GM18951 (cell line): ENCODE results near the gene U2AF1L4.
A peak's percentile ranks its signal among the peaks of the same experiment; 100 is the strongest.
"Not testable (repeated sequence)": the region's sequence is repeated elsewhere in the genome, so short reads cannot be mapped to it uniquely, and the experiment has no call there.

Source experiments
- POLR2A ChIP-seq: IDR thresholded peaks from 4 replicates; pipeline ENCODE4 v1.6.1; 2011; ENCODE audit warnings: mild to moderate bottlenecking; ENCODE audit not compliant: insufficient read length, insufficient read depth; ENCODE audit errors: extremely low read depth
- in situ Hi-C: fragments of 300-500 bp; cut with MboI; formaldehyde crosslinking; loops from one replicate; pipeline ENCODE4 v1.12.0; 2022; ENCODE audit warnings: low sequenced_read_pairs, mixed read lengths, inconsistent platforms; ENCODE audit not compliant: unreplicated experiment

U2AF1L4 gene

DNA sequence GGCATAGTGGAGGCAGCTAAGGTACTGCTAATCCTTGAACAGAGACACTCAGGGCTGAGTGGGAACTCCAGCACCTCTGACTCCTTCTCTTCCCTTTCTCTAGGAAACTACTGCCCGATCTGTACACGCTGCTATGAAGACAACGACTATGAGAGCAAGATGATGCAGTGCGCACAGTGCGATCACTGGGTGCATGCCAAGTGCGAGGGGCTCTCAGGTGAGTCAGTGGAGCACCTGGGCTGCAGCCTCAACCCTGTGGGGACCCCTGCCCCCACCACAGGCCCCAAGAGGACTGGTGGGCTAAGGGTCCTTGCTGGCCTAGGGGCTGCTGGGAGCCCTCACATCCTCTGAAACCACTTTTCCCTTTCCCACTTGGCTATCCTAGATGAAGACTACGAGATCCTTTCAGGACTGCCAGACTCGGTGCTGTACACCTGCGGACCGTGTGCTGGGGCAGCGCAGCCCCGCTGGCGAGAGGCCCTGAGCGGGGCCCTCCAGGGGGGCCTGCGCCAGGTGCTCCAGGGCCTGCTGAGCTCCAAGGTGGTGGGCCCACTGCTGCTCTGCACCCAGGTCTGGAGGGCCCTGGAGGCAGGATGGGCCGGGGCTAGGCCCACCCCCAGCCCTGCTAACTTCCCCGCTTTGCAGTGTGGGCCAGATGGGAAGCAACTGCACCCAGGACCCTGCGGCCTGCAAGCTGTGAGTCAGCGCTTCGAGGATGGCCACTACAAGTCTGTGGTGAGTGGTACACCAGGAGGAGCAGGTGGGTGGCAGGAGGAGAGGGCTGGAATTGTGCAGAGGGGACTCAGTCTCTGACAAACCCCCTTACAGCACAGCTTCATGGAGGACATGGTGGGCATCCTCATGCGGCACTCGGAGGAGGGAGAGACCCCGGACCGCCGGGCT is 17.9 kb downstream of the U2AF1L4 start:
- TF ChIP-seq POLR2A = no peak
- in situ Hi-C loops = no loop called here

DNA sequence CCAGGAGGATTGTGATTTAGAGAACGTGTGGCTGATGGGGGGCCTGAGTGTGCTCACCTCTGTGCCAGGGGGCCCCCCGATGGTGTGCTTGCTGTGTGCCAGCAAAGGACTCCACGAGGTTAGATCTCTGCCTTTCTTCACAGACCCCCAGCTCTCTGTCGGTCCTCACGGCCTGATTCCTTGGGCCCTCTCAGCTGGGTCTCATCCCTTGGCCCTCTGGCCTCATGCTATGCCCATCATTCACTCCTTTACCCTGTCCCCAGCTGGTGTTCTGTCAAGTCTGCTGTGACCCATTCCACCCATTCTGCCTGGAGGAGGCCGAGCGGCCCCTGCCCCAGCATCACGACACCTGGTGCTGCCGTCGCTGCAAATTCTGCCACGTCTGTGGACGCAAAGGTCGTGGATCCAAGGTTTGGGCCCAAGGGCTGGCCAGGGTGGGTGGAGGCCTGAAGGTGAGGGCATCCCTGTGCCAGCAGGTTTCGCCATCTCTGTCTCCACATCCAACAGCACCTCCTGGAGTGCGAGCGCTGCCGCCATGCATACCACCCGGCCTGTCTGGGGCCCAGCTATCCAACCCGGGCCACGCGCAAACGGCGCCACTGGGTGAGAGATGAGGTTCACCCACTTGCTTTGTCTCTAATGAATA is 19.9 kb downstream of the U2AF1L4 start:
- in situ Hi-C loops = no loop called here

DNA sequence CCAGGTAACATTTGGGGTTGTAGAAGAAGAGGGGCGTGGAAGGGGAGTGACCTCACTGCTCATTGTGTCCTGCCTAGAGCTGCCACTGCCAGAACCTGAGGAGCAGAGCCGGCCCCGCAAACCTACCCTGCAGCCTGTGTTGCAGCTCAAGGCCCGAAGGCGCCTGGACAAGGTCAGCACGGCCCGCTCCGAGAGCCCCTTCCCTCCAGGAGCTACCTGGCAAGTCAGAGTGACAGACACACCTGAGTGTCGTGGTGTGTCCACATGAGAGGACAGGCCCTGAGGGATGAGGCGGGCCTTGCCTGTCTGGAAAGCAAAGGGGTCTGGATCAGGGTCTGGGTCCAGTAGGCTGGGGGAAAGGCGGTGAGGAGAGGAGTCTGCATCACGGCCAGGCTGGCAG is 20.7 kb downstream of the U2AF1L4 start:
- no peak for TF ChIP-seq POLR2A
- in situ Hi-C loops = no loop called here

More for the DNA sequence above, 19.9 kb downstream of the U2AF1L4 start:
- TF ChIP-seq POLR2A = no peak

DNA sequence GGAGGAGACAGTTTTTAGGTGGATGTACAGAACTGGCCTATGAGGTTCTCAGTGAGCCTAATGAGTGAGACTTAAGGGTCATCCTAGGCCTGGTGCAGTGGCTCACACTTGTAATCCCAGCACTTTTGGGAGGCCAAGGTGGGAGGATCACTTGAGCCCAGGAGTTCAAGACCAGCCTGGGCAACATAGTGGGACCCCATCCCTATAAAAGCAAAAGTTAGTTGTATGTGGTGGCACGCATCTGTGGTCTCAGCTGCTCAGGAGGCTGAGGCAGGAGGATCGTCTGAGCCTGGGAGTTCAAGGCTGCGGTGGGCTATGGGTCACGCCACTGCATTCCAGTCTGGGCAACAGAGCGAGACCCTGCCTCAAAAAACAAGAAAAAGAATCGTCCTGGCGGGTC is 21.1 kb downstream of the U2AF1L4 start:
- in situ Hi-C loops = not testable (repeated sequence)

DNA sequence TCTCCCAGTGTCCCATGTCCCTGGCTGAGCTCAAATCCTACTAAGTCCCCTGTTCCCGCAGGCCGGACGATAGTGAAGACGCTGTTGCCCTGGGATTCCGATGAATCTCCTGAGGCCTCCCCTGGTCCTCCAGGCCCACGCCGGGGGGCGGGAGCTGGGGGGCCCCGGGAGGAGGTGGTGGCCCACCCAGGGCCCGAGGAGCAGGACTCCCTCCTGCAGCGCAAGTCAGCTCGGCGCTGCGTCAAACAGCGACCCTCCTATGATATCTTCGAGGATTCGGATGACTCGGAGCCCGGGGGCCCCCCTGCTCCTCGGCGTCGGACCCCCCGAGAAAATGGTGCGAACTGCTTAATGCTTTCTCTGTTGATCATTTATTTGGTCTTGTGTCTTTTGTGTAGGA is 21.5 kb downstream of the U2AF1L4 start:
- in situ Hi-C loops = no loop called here
- no peak for TF ChIP-seq POLR2A

DNA sequence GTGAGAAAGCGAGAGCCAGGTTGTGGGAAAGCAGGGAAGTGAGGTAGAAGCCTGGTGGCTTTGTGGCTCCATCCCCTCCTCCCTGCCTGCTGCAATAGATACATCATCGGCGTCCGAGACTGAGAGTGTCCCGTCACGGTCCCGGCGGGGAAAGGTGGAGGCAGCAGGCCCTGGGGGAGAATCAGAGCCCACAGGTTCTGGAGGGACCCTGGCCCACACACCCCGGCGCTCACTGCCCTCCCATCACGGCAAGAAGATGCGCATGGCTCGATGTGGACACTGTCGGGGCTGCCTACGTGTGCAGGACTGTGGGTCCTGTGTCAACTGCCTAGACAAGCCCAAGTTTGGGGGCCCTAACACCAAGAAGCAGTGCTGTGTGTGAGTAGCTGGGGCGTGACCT is 22.3 kb downstream of the U2AF1L4 start:
- in situ Hi-C loops = no loop called here
- TF ChIP-seq POLR2A = no peak

DNA sequence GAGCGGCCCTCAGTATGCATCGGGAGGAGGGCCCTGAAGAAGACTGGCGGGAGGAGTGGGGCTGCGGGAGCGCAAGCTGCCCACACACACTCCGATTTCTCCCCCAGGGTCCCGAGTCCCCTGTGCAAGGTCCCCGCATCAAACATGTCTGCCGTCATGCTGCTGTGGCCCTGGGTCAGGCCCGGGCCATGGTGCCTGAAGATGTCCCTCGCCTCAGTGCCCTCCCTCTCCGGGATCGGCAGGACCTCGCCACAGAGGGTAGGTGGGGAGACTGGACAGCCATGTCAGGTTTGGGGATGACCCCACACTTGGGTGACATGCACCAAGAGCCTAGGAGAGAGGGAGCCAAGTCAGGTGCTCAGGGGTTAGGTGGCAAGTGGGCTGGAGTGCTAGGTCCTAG is 22.8 kb downstream of the U2AF1L4 start:
- in situ Hi-C loops = no loop called here

DNA sequence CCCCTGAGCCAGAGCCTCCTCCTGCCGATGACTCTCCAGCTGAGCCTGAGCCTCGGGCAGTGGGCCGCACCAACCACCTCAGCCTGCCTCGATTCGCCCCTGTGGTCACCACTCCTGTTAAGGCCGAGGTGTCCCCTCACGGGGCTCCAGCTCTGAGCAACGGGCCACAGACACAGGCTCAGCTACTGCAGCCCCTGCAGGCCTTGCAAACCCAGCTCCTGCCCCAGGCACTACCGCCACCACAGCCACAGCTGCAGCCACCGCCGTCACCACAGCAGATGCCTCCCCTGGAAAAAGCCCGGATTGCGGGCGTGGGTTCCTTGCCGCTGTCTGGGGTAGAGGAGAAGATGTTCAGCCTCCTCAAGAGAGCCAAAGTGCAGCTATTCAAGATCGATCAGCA is 23.8 kb downstream of the U2AF1L4 start:
- TF ChIP-seq POLR2A = no peak
- in situ Hi-C loops = no loop called here

More for the DNA sequence above, 22.8 kb downstream of the U2AF1L4 start:
- TF ChIP-seq POLR2A = no peak

DNA sequence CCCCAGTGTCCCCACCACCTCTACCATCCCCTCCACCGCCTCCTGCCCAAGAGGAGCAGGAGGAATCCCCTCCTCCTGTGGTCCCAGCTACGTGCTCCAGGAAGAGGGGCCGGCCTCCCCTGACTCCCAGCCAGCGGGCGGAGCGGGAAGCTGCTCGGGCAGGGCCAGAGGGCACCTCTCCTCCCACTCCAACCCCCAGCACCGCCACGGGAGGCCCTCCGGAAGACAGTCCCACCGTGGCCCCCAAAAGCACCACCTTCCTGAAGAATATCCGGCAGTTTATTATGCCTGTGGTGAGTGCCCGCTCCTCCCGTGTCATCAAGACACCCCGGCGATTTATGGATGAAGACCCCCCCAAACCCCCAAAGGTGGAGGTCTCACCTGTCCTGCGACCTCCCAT is 24.6 kb downstream of the U2AF1L4 start:
- in situ Hi-C loops = no loop called here
- peak; percentile 17 for TF ChIP-seq POLR2A

DNA sequence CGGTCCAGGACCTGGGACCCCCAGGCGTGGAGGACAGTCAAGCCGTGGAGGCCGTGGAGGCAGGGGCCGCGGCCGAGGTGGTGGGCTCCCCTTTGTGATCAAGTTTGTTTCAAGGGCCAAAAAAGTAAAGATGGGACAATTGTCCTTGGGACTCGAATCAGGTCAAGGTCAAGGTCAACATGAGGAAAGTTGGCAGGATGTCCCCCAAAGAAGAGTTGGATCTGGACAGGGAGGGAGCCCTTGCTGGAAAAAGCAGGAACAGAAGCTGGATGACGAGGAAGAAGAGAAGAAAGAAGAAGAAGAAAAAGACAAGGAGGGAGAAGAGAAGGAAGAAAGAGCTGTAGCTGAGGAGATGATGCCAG is 25.1 kb downstream of the U2AF1L4 start:
- in situ Hi-C loops = no loop called here
- no peak for TF ChIP-seq POLR2A

DNA sequence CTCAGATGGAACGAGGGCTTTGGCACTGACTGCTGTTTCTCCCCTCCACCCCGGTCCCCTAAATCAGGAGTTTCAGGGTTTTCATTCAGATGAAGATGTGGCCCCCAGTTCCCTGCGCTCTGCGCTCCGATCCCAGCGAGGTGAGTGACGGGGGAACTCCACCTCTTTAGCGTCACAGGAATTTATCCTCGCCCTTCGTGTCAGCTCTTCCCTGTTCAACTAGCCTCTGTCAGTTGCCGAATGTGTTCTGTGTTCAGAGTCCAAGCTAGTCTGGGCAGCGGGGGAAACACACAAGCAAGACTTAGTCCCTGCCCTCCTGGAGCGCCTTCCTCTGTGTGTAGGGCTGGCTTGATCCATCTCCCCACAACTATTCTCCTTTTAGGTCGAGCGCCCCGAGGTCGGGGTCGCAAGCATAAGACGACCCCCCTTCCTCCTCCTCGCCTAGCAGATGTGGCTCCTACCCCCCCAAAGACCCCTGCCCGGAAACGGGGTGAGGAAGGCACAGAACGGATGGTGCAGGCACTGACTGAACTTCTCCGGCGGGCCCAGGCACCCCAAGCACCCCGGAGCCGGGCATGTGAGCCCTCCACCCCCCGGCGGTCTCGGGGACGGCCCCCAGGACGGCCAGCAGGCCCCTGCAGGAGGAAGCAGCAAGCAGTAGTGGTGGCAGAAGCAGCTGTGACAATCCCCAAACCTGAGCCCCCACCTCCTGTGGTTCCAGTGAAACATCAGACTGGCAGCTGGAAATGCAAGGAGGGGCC is 25.6 kb downstream of the U2AF1L4 start:
- TF ChIP-seq POLR2A = no peak
- in situ Hi-C loops = no loop called here

DNA sequence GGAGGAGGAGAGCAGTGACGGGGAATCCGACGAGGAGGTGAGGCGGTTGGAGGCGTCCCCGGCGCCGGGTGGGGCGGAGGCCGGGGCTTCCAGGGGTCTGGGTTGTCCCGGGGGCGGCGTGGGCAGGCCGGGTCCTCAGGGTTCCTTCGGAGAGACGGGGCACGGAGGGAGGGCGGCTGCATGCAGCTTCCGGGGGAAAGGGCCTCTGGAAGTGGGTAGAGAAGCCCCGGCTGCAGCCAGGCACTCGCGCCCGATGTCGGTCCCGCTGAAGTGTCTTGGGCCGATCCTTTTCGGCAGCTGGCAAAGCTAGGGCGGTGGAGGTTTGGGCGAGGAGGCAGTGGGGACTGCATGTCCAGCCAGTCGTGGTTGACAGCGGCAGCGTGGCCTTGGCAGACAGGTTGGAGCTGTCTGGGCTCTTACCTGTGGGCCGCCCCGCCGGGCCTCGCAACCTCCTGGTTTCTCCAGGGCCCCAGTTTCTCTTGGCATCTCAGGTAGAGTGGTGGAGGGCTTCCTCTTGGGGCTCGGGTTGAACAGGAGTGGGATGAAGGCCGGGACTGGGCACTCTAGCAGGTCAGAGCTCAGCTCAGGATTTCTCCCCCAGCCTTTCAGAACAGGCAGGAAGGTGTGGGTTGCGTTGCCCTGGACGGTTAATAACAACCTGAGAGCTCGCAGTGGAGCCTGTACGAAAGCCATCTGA is 26.7 kb downstream of the U2AF1L4 start:
- in situ Hi-C loops = no loop called here
- no peak for TF ChIP-seq POLR2A
